ENCODE measurements around the gene KCNN3. TPM values are rescaled to one million over a fixed set of nuclear protein-coding genes. Genes with fewer than 3 reads are reported as not detected.

The KCNN3 gene
- total RNA-seq, 2 donors from 2014 or later: 0.12 to 0.29 TPM

DNA sequence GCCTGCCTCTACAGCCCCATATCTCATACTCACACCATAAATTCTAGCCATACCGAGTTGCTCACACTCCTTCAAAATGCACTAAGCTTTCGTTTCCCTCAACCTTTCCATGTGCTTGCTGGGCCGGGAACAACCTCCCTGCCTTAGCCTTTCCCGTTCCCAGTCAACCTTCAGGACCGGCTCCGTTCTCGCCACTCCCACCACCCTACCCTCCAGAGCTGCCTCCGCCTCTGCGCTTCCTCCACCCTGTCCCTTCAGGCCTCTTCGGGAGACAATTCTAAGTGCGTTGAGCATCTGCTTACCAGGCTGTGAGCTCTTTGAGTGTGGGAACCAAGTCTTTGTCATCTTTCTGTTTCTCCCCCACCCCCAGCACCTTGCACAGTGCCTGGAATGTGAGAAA is 31.6 kb downstream of the KCNN3 start:
- H3K36me3 Mint-ChIP-seq (ENCODE audit: low read depth): no peaks in the 10 kb centered on the region
- H3K9me3 ChIP-seq (ENCODE audit: control insufficient read depth, low read length, poor library complexity, severe bottlenecking): no peaks in the 10 kb centered on the region

DNA sequence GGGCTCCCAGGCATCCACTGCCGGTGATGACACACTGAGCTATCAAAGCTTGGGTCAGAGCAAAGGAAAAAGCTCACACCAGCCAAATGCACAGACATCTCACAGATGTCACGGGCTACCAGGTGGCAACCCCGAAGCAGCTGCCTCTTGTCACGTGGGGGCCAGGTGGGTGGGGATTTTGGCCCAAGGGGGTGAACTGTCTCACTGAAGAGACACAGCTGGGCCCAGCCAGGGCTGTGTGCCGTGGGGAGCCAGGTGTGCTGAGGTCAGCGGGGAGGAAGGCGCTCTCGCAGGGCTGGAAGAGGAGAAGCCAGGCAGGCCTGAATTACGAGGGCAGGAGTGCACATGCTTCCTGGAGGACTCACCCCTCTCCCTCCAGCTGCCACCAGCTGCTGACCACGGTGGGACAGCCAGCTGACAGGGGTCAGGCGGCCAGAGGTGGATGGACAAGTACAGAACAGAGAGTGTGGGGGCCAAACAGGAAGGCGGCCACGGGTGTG is 32.4 kb downstream of the KCNN3 start:
- H3K4me1 Mint-ChIP-seq: no peaks in the 10 kb centered on the region
- ATAC-seq (no peak), DNase-seq (no peak)
- no peaks in the 10 kb centered on the region for H3K9me3 ChIP-seq (ENCODE audit: control insufficient read depth, low read length, poor library complexity, severe bottlenecking)
- peaks cover 38% of the 10 kb centered on the region for H3K27me3 Mint-ChIP-seq
- no peak overlapping the region for H3K4me3 Mint-ChIP-seq
- no peaks in the 10 kb centered on the region for H3K36me3 Mint-ChIP-seq (ENCODE audit: low read depth)
- H3K27ac Mint-ChIP-seq: no peak overlapping the region

More for the DNA sequence above, 31.6 kb downstream of the KCNN3 start:
- H3K27me3 Mint-ChIP-seq: peaks cover 38% of the 10 kb centered on the region
- DNase-seq (no peak), ATAC-seq (no peak)
- no peak overlapping the region for H3K4me3 Mint-ChIP-seq
- H3K4me1 Mint-ChIP-seq: no peaks in the 10 kb centered on the region
- no peak overlapping the region for H3K27ac Mint-ChIP-seq

DNA sequence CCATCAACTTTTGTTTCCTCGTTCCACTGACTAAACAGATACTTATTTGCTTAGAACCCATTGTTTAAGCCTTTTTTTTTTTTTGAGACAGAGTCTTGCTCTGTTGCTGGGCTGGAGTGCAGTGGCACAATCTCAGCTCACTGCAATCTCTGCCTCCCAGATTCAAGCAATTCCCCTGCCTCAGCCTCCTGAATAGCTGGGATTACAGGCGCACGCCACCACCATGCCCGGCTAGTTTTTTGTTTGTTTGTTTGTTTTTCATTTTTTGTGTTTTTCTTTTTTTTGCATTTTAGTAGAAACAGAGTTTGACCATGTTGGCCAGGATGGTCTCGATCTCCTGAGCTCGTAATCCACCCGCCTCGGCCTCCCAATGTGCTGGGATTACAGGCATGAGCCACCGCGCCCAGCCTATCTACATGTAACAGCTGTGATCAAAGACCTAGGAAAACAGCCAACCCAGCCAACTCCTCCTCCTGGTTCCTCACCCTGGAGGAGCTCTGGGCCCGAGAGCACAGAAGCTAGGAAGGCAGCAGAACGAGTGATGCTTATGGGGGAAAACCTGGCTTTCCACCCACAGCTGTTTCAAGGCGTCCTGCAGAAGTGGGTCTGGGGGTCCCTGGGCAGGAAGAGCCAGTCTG is 32.9 kb downstream of the KCNN3 start:
- H3K9me3 ChIP-seq (ENCODE audit: control insufficient read depth, low read length, poor library complexity, severe bottlenecking): no peaks in the 10 kb centered on the region
- ATAC-seq (no peak), DNase-seq (no peak)
- no peak overlapping the region for H3K27ac Mint-ChIP-seq
- no peaks in the 10 kb centered on the region for H3K36me3 Mint-ChIP-seq (ENCODE audit: low read depth)
- no peaks in the 10 kb centered on the region for H3K4me1 Mint-ChIP-seq
- no peak overlapping the region for H3K4me3 Mint-ChIP-seq
- peaks cover 38% of the 10 kb centered on the region for H3K27me3 Mint-ChIP-seq

DNA sequence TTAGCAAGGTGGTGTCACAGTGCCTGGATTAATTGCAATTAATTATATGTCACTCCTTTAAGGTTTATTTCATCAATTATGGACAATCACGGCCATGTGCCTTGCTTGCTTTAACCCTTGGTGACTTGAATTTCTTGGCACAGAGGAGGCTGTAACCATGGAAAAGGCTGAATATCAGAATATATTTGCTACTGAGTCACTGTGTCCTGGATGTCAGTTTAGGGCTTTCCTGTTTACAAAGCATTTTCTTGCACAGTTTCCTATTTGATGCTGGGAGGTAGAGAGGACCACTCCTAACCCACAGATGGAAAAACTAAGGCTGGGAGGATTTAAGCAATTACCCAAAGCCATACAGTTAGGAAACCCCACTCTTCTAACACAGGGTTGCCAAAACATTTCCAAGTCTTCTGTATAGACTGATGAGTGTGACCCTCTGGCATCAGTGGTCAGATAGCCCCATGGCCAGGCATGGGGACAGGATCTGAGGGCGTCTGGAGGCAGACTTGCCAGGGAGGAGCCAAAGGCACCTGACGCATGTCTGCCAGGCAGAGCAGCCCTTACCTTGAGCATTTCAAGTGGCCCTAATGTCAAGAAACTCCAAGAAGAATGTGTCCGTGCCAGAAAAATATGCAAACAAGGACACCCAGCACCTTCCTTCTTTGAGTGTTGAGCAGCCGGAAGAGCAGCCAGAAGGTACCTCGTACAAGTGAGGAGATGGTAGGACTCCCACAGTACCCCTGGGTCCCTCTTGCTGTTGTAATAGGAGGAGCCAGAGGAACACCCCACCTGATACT is 34.4 kb downstream of the KCNN3 start:
- H3K4me1 Mint-ChIP-seq: no peaks in the 10 kb centered on the region
- ATAC-seq (no peak), DNase-seq (no peak)
- no peak overlapping the region for H3K27ac Mint-ChIP-seq
- H3K36me3 Mint-ChIP-seq (ENCODE audit: low read depth): no peaks in the 10 kb centered on the region
- no peak overlapping the region for H3K4me3 Mint-ChIP-seq
- H3K9me3 ChIP-seq (ENCODE audit: control insufficient read depth, low read length, poor library complexity, severe bottlenecking): no peaks in the 10 kb centered on the region
- peaks cover 38% of the 10 kb centered on the region for H3K27me3 Mint-ChIP-seq

DNA sequence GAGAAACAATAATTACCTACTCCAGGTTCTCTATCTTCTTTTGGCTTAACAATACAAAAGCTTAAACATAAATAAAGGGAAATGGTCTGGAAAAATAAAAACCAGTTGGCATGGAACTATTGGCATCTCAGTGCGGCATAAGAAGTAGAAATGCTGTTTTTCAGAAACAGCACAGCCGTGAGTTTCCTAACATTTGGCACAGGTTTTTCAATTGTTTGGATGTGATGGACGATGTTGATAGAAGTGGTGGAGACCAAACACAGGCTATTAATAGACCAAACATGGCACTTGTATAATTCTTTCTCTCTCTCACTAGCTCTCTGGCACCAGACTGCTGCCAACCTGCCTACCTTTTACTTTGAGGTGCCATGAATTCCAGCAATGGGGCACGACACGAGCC is 36.2 kb downstream of the KCNN3 start:
- H3K27ac Mint-ChIP-seq: no peak overlapping the region
- peaks cover 37% of the 10 kb centered on the region for H3K27me3 Mint-ChIP-seq
- no peaks in the 10 kb centered on the region for H3K9me3 ChIP-seq (ENCODE audit: control insufficient read depth, low read length, poor library complexity, severe bottlenecking)
- H3K4me1 Mint-ChIP-seq: no peaks in the 10 kb centered on the region
- no peaks in the 10 kb centered on the region for H3K36me3 Mint-ChIP-seq (ENCODE audit: low read depth)
- ATAC-seq (no peak), DNase-seq (no peak)
- H3K4me3 Mint-ChIP-seq: no peak overlapping the region

DNA sequence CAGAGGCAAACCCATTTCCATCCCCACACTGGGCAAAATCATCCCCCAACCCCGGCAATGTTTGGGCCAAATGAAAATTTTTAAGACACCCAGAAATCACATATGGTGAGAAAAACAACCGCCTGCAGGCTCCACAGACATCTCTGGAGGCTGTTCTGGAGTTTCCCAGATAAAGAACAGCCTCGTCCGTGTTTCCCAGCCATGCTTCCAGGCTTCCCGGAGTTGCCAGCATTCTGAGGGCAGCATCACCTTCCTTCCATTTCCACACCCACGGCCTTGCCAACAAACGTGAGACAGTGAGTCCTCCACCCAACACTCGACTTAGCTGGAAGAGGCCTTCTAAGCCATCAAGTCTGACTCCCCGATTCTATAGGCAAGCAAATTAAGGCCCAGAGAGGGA is 36.9 kb downstream of the KCNN3 start:
- Mint-ChIP-seq H3K4me3 (no peak overlapping the region), H3K36me3 (ENCODE audit: low read depth) (no peaks in the 10 kb centered on the region), H3K27me3 (peaks cover 31% of the 10 kb centered on the region), H3K27ac (no peak overlapping the region), H3K4me1 (no peaks in the 10 kb centered on the region)
- no peaks in the 10 kb centered on the region for H3K9me3 ChIP-seq (ENCODE audit: control insufficient read depth, low read length, poor library complexity, severe bottlenecking)
- DNase-seq: no peak
- no peak for ATAC-seq

DNA sequence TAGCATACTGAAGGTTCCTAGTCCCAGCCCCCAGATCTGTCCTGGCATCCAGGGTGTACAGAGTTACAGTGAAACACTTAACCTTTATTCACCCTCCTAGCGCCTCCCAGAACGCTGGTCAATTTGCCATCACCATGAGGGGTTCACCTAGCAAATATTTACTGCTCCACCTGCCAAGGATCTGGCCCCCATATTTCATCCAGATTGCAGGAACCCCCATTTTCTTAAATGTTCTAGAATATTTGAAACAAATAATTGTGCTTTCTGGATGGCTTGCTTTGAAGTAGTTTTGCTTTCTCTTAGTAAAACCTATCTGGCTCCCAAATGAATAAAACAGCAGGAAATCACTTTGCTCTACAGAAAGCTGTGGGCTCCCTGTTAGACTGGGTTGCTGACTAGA is 37.7 kb downstream of the KCNN3 start:
- no peaks in the 10 kb centered on the region for H3K36me3 Mint-ChIP-seq (ENCODE audit: low read depth)
- H3K27me3 Mint-ChIP-seq: peaks cover 23% of the 10 kb centered on the region
- H3K4me1 Mint-ChIP-seq: no peaks in the 10 kb centered on the region
- DNase-seq: no peak
- H3K4me3 Mint-ChIP-seq: no peak overlapping the region
- no peak for ATAC-seq
- H3K9me3 ChIP-seq (ENCODE audit: control insufficient read depth, low read length, poor library complexity, severe bottlenecking): no peaks in the 10 kb centered on the region
- no peak overlapping the region for H3K27ac Mint-ChIP-seq

DNA sequence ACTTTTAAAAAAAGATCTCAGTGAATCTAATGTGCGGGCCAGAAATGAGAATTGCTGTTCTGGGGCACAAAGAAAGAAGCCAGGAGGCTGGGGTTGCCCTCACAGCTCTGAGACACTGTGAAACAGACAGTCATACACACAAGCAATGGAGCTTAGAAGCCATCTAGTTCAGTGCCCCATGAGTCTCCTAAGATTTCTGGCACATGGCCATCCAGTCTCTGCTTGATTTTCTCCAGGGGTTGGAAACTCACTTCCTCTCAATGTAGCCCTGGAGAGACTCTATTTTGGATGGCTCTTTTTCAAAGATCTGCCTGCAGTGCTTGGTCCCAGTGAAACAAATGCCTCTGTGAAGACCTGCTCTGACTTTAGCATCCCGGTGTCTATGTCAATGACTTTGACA is 38.6 kb downstream of the KCNN3 start:
- Mint-ChIP-seq H3K4me1 (peaks cover 2% of the 10 kb centered on the region), H3K4me3 (no peak overlapping the region), H3K27me3 (peaks cover 19% of the 10 kb centered on the region), H3K36me3 (ENCODE audit: low read depth) (no peaks in the 10 kb centered on the region), H3K27ac (no peak overlapping the region)
- DNase-seq (no peak), ATAC-seq (no peak)
- H3K9me3 ChIP-seq (ENCODE audit: control insufficient read depth, low read length, poor library complexity, severe bottlenecking): no peaks in the 10 kb centered on the region

DNA sequence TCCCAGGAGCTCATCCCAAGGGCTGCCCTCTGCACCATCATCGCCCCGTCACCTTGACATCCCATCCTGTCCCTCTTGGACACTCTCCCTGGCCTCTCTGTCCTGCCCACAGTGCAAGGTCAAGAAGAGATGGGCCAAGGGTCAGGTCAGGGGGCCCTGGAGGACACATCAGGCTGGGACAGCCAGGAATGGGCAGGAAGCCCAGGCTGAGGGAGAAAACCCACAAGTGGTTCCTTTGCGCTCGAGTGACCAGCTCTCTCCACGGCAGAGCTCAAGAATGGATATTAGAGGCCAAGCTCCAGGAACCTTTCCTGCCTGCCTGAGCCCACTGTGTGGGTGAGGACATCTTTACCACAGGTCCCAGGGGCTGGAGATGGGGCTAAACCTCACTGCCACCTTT is 41.0 kb downstream of the KCNN3 start:
- H3K4me1 Mint-ChIP-seq: peaks cover 2% of the 10 kb centered on the region
- H3K27ac Mint-ChIP-seq: no peak overlapping the region
- ATAC-seq (no peak), DNase-seq (no peak)
- no peaks in the 10 kb centered on the region for H3K36me3 Mint-ChIP-seq (ENCODE audit: low read depth)
- H3K9me3 ChIP-seq (ENCODE audit: control insufficient read depth, low read length, poor library complexity, severe bottlenecking): no peaks in the 10 kb centered on the region
- peaks cover under 1% of the 10 kb centered on the region for H3K27me3 Mint-ChIP-seq
- no peak overlapping the region for H3K4me3 Mint-ChIP-seq

DNA sequence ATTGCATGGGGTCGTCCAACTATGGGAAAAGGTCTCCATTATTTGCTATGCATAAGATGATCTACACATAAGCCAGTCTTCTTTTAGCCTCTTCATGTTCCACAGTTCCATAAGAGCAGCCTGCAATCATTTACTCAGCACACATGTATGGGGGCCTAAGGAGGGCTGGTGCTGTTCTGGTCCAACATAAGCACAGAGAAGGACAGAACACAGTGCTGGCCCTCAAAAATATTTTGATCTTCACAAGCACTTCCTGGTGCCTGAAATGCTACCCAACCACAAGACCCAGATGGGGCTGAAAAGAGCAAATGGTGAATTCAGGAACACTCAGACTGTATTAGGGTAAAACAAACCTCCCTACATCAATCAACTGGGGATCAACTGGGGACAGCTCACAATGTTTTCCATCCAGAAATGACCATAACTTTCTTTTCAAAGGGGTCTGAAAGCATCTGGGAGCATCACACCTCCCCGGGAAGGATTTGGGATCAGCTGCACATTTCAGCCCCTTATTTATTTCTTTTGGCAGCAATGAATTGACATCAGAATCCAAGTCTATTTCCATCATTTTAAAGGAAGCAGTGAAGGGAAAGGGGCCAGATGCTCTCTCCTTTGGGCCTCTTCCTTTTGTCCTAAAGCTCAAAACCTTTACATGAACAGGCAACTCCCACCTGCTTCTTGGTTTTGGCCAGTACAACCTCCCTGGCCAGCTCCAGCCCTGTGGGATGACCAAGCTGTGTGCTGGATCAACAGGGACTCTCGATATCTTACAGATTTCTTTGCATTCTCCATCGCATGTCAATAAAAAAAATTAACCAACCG is 45.7 kb downstream of the KCNN3 start:
- no peak for ATAC-seq
- Mint-ChIP-seq H3K36me3 (ENCODE audit: low read depth) (no peaks in the 10 kb centered on the region), H3K4me3 (no peak overlapping the region), H3K4me1 (peaks cover 6% of the 10 kb centered on the region), H3K27me3 (no peaks in the 10 kb centered on the region), H3K27ac (no peak overlapping the region)
- no peak for DNase-seq
- no peaks in the 10 kb centered on the region for H3K9me3 ChIP-seq (ENCODE audit: control insufficient read depth, low read length, poor library complexity, severe bottlenecking)

DNA sequence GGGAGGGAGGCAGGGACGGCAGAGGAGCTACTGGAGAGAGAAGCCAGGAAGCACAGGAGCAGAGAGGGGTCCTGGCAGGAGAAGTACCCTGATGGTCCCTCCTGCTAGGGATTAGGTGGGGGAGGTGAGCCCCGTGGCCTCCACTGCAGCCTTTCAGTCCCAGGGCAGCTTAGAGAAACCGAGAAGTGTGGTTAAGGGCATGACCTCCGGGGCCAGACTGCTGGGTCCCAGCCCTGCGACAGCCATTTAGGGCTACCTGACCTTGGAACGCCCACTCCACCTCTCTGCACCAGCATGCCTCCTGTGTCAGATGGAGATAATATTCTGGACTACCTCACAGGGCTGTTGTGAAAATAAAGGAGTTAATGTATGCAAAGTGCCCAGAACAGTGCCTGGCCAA is 47.4 kb downstream of the KCNN3 start:
- no peaks in the 10 kb centered on the region for H3K36me3 Mint-ChIP-seq (ENCODE audit: low read depth)
- DNase-seq: no peak
- ATAC-seq: no peak
- H3K4me3 Mint-ChIP-seq: no peak overlapping the region
- peaks cover 6% of the 10 kb centered on the region for H3K4me1 Mint-ChIP-seq
- peaks cover 3% of the 10 kb centered on the region for H3K27me3 Mint-ChIP-seq
- no peaks in the 10 kb centered on the region for H3K9me3 ChIP-seq (ENCODE audit: control insufficient read depth, low read length, poor library complexity, severe bottlenecking)
- no peak overlapping the region for H3K27ac Mint-ChIP-seq

DNA sequence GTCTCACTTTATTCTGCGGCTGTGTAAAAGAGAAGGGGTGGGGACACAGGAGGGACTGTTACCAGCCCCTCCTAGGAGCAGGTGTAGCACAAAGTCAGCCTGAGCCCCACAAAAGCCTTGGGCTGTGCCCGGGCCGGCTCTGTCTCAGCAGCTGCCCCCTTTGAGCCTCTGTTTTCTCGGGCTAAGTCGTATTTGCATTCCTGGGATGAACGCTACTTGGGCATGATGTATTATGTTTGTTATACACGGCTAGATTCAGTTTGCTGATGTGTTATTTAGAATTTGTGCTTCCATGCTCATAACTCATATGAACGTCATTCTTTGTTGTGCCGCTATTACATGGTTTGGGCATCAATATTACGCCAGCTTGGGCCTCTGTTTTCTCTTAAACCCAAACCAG is 47.8 kb downstream of the KCNN3 start:
- H3K36me3 Mint-ChIP-seq (ENCODE audit: low read depth): no peaks in the 10 kb centered on the region
- peaks cover 4% of the 10 kb centered on the region for H3K4me1 Mint-ChIP-seq
- ATAC-seq: no peak

DNA sequence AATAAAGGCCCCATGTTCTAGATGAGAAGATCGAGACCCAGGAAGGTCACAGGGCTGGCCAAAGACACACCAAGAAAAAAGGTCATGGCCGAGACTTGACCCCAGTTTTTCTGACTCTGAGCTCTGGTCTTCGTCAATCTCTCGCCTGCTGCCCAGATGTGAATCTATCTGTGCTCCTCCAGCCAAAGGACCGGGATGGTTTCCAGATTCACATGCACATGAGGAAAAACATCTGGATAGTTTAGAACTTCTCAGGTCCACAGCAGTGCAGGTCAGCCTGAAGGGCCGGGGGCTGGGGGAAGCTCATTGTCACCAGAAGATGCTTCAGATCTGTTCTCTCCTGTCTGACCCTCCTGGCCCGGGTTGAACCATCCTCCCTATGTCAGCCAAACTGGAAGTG is 49.0 kb downstream of the KCNN3 start:
- peaks cover 3% of the 10 kb centered on the region for H3K4me1 Mint-ChIP-seq
- DNase-seq (no peak), ATAC-seq (no peak)
- H3K27me3 Mint-ChIP-seq: peaks cover 14% of the 10 kb centered on the region
- H3K9me3 ChIP-seq (ENCODE audit: control insufficient read depth, low read length, poor library complexity, severe bottlenecking): no peaks in the 10 kb centered on the region
- H3K4me3 Mint-ChIP-seq: no peak overlapping the region
- no peaks in the 10 kb centered on the region for H3K36me3 Mint-ChIP-seq (ENCODE audit: low read depth)
- H3K27ac Mint-ChIP-seq: no peak overlapping the region

More for the DNA sequence above, 47.8 kb downstream of the KCNN3 start:
- Mint-ChIP-seq H3K27ac (no peak overlapping the region), H3K4me3 (no peak overlapping the region), H3K27me3 (peaks cover 6% of the 10 kb centered on the region)
- DNase-seq: no peak
- H3K9me3 ChIP-seq (ENCODE audit: control insufficient read depth, low read length, poor library complexity, severe bottlenecking): no peaks in the 10 kb centered on the region

Data from T-helper 17 cell (primary cell).